Astrocyte (in vitro differentiated cells and primary cell): Measurements from ENCODE around the gene POU5F1.

Experiments
- CTCF ChIP-seq: IDR thresholded peaks from 2 replicates; pipeline ENCODE4 v1.5.1; 2011; ENCODE audit warnings: low read depth, mild to moderate bottlenecking, inconsistent platforms, low read length, moderate library complexity; ENCODE audit not compliant: insufficient read depth
- EZH2 ChIP-seq: IDR thresholded peaks from 2 replicates; pipeline ENCODE4 v1.6.1; 2012; ENCODE audit warnings: mild to moderate bottlenecking, low read length, inconsistent platforms; ENCODE audit not compliant: insufficient read depth

GRCh38 chr6:31168606-31169005 is 1.9 kb downstream of the POU5F1 start:
- no peak for TF ChIP-seq CTCF
- TF ChIP-seq EZH2: no peak
